HG03196 (cell line): ENCODE data around the gene TTC39C.

Source experiments
- ATAC-seq: cut with Tn5 transposase; IDR thresholded peaks from one replicate; pipeline ENCODE4 v1.9.1; 2021; ENCODE audit not compliant: unreplicated experiment

TTC39C gene

DNA sequence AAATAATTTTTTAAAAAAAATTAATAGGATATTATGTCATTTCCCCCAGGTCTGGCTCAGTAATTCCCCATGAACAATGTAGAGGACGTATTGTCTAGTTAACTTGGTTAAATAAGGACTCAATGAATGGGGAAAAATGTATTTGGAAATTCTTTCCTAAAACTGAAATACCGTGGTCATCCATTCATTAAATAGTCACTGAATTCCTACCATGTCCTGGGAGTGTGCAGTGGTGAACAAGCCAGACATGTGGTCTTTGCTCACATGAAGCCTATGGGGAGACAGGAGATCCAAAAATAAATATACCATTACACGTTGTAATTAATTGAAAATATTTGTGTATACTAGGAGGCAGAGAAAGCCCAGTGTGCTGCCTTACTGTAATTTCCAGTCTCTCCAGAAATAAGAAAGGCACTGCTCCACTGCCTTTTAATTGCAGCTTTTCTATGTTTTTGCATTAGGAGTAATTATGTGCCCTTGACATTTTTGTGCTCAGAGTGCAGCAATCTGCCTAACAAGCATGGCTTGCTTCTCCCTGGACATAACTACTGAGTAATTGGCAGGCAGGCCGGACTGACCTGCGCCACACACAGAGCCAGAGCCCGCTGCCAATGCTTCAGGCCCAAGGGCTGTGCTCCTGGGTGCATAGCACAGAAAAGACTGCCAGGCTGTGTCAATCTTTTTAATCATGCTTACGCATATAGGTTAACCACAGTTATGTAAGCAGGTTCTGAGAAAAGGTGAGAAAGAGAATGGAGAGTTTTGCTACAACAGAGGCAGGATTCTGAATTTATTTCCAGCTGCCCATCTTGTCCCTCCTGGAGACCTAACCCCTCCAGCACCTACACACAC lies 22.2 kb upstream of the TTC39C start:
- no peak for ATAC-seq

DNA sequence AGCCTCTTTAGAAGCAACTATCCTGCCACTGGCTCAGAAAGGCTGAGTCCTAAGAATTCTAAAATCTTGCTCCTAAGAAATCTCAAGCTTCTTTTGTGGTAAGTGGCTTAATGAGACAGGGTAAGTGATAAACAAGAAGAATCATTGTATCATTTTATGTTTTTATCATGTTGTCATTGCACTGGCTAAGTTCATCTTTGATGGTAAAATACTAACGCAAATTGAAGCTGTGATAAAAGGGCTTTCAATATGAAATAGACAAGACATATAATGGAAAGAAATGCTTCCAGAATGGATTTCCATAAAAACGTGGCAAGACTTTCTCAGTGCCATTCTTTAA lies 21.6 kb upstream of the TTC39C start:
- no peak for ATAC-seq

DNA sequence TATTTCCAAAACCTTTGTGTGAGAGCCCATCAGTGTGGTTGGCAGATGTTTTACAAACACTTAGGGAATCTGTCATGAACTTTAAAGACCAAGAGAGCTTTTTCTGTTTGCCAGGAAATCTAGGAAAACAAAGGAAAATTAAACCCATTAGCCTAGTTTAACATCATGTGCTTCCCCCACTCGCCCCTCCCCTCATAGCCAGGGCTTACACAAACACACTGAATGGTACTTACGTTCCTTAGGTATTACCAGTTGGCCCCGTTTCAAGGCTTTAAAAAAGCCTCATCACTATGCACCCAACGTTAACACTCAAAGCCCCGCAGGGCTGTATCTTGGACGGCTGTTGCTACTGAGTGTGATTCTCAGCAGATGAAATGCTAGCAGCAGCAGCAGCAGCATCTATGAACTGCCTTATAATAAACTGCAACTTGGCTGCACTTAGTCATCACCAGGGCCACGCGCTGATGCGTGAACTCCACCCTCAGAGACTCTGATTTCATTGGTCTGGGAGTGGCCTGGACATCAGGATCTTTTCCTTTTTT lies 20.1 kb upstream of the TTC39C start:
- ATAC-seq: no peak

DNA sequence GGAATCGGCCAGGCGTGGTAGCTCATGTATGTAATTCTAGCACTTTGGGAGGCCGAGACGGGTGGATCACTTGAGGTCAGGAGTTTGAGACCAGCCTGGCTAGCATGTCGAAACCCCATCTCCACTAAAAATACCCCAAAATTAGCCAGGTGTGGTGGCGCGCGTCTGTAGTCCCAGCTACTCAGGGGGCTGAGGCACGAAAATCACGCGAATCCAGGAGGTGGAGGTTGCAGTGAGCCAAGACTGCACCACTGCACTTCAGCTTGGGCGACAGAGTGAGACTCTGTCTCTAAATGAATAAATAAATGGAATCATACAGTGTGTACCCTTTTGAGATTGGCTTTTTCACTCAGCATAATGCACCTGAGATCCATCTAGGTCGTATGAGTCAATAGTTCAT lies 19.4 kb upstream of the TTC39C start:
- no peak for ATAC-seq

DNA sequence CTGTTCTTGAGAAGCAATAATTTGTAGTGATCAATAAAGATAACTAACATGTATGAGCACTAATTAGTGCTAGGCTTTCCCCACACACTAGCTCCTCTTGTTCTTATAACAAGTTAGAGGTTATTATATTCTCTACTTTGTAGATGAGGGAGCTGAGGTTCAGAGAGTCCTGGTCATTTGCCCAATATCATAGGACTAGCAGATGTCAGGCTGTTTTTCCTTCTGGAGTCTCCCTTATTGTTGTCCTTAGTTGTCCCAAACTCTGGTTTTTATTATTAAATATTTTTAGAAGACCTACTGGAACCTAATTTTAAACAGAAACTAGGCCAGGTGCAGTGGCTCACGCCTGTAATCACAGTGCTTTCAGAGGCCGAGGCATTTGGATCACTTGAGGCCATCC lies 16.5 kb upstream of the TTC39C start:
- ATAC-seq: no peak

DNA sequence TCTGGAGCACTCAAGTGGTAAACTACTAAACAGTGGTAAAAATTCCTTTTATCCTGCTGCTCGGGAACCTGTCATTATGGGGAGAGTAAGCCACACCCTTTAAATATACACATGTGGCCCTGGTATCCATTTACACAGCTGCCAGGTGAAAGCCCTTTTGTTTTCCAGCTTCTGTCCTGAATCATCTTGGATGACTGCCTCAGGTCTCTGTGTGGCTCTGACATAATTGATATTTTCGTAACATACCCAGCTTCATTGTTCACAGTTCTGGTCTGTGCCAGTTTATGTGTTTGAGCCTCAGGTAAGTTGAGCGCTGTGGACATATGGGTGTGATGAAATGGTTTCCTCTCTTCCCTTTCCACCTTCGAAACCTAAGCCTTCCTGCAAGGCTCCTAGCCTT lies 15.7 kb upstream of the TTC39C start:
- ATAC-seq: no peak

DNA sequence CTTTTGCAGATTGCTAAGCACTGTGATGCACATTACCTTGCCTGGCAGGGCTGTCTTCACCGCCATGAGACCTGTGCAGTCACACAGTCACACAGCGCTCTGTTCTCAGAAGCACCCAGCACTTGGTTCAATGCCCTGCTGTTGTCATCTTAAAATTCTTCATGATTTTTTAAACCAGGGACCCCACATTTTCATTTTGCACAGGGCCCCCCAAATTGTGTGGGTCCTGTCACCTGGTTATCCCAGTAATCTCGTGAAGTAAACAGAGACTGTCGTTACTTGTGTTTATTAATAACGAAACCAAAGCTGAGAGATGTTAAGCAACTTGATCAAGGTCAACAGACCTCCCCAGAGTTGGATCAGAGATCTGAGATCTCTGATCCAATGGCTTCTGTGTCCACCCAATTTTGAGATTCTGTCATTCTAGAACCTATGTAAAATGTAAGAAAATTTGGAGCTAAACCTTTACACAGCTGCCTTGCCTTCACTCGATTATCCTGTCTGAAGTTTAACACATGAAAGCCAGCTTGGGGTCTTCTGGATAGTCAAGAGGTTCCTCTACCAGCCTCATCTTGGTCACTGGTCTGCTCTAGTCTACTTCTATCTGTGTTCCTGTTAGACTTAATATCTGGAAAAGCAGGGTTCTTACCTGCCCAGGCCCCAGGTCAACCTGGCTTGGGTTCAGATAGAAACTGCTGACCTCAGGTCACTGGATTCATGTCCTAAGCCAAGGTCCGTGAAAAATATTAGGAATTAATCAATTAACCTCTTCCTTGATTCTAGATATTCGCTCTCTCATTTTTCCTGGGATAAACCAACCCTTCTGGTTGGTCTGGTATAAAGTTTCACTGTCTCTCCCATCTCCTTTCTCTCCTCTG lies 13.7 kb upstream of the TTC39C start:
- no peak for ATAC-seq

DNA sequence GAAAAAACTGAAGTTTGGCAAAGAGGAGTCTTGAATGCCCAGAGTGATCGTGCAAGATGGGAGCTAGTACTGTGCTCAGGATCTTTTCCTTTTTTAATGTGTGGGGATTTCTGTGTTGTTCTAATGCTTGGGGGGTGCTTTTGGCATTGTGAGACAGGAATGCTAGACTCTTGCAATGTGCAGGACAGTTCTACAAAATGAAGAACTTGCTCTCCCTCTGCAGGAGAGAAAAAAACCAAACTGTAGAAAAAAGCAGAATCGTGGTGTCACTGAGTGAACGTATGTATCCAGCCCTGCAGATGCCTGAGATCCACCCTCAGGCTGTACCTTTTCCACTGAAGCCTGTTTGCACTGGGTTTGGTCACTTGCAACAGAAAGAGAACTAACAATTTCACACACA lies 12.1 kb upstream of the TTC39C start:
- no peak for ATAC-seq

DNA sequence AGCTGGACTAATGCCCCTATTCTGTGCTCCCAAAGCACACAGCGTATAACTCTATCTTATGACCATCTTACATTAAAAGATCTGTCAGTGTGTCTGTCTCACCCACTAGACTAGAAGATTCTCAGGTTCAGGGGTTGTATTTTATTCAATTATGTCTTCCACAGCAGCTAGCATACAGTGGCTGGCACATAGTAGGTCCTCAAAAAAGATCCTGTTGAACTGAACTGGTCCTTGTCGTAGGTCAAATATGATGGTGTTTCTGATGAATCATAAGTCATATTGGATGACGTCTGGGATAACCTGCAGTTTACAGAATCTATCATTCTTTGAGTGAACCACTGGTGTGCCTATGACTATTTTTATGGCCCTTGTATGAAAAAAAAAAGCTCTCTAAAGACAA lies 11.3 kb upstream of the TTC39C start:
- no peak for ATAC-seq

DNA sequence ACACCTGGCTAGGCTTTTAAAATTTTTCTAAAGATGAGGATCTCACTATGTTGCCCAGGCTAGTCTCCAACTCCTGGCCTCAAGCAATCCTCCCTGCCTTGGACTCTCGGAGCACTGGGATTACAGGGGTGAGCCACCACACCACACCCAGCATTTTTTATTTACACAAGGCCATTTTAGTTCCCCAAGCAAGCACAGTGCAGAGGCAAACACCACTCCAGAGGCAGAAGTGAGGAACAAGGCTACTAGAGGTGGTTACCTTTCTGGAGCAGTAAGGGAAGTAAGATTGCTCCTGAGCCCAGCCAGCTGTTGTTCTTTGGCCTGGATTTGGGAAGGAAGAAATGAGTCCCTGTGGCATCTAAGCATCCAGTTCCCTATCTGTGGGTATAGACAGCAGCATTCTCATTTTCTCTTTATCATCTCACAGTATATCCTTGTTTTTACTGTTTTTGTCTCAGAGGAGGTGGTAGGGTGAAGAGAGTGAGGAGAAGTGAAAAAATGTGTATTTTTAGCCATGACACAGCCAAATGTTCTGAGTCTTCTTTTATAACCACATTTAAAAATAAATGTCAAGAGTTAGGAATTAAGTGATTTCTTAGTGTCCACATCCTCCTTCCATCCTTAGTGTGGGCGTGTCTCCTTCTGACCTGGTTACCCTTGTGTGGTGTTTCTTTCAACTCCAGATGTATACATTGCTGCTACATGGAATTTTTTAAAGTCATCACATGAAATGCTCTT lies 10.5 kb upstream of the TTC39C start:
- ATAC-seq: no peak

DNA sequence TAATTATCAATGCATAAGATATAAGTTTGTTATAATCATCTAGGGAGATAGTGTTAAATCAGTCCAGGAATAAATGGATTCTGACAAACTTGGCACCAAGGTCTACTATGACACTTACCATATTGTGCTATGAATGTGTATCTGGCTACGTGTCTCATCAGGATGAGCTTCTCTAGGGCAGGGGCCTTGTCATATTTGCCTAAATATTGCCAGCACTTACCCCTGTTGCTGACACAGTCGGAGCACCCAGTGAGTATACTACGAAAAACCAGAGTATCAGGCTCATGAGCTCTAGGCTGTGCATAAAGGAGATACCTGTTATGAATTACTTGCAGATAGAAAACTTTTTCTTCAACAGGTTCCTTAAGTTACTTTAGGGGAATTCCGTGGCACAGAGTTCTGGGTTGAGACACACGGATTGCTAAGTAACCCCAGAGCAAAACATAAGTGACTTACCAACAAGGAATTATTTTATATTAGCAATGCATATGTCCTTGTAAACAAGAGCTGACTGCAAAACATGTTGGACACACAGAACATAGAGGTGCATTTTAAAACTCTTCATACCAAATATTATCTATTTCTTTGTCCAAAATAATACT lies 7.7 kb upstream of the TTC39C start:
- no peak for ATAC-seq

DNA sequence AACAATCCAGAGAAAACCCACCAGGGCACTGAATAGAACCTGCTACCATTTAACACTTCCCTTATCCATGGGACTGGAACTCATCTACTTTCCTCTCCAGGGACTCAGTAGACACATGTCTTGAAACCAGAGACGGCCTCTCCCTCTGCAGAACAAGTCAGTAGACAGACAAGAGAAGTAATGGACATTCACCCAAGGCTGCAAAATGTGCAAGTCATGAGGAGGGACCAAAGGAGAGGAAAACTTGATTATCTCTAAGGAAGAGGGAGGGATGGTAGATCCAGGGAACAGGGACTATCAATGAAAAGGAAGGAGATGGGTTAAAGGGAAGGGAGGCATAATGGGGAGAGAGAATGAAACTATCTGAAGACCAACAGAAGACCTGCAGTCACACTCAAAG lies 5.3 kb upstream of the TTC39C start:
- no peak for ATAC-seq

DNA sequence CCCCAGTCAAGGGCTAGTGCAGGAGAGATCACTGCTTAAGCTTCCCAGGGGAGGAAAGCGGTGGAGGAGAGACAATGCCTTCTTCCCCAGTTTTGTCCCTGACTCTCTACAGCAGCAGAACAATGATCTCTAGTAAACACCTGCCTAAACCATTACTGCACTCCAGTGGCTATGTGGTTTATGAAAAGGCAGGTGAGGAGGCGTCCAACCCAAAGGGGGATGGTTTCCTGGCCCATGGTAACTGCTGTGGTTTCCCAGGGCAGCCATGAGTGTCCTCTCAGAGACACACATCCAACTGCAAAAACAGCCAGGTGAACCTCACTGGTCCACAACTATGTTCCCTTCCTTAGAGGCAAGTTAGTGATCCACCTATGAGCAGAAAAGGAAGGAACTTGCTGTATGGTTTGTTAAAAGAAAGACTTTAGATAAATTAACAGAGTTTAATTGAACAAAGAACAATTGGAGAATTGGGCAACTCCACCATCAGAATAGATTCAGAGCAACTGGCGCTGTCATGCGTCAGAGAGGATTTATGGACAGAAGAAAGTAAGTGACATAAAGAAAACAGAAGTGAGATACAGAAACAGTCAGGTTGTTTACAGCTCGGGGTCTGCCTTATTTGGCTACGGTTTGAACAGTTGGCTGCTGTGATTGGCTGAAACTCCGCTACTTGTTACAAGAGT lies 4.8 kb upstream of the TTC39C start:
- peak; percentile 52 for ATAC-seq

DNA sequence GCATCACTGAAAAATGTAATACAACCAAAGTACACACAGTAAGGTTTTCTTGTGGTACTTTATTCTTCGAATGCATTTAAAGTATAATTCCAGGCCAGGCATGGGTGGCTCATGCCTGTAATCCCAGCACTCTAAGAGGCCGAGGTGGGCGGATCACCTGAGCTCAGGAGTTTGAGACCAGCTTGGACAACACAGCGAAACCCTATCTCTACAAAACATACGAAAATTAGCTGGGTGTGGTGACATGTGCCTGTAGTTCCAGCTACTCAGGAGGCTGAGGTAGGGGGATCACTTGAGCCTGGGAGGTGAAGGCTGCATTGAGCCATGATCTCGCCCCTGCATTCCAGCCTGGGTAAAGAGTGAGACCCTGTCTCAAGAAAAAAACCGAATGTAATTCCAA lies 3.9 kb upstream of the TTC39C start:
- no peak for ATAC-seq

DNA sequence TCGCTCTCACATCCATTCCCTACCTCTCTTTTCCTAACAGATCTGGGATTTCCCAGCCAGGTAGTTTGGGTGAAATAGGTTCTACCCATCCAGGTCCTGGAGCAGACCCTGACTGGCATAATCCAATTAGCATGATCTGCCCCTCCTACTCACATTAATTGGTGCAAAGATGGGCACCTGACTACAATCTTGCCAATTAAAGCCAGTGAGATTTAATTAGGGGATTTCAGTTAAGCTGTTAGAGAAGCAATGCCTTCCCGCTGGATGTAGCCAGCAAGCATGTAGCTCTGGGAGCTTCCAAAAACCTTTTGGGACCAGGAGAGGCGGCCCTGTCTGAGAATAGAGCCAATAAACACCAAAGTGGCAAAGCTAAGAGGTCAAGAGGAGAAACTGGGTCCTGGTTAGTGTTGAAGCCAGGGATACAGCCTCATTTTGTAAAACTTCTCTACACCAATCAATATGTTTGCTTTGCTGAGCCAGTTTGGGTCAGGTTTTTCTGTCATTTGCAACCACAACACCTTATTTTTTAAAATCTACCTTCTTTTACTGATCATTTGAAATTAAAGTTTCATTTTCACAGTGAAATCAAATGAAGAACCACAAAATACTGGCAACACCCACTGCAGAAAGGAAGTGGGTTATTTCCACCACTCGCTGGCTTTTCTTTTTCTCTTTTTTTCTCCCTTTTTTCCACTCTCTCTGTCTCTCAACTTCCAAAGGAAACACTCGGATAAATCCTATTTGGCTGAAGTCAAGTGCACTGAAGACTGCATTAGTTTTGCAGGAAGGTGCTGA lies 3.2 kb upstream of the TTC39C start:
- no peak for ATAC-seq

DNA sequence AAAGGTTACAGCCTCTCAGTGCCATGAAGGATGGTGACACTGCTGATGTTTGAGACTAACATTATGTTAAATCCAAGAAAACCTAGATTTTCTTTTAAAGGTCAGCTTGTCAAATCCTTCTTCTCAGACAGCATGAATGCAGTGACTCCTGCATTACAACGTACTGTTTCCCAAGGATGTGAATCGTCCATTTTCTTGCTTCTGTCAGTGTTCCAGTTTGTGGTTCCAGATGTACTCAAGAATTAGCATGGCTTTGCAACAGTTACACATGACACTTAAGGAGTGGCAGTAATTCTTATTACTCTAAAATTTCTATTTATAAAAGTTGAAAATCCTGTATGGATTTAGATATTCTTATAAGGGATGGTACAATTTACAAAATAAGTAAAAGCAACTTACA lies 1.5 kb upstream of the TTC39C start:
- ATAC-seq: no peak

DNA sequence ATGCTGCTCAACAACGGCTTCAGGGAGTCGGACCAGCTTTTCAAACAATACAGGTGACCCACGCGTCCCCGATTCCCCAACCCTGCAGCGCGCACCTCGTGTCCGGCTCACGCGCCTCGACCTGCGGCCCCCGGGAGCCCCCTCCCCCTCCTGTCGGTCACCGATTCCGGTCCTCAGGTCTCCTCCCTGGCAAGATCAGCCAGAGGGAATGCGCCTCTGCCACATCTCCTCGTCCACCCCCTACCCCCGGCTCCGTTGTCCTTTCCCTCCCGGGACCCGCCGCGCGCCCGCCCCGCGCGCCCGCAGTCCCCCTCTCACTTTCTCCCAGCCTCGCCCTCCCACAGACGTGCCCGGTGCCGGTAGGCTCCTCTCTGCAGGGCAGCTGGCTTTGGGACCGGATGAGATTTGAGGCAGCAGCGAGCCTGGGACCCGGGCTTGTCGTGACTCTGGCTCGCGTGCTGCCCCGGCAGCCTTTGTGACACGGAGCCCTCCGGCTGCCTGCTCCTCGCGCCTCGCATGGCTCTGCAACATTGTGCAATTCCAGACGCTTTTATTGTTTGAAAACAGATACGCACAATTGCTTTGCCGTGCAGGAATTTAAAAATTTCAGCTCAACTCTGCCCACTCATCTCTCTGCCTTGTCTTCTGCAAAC lies 558 bp downstream of the TTC39C start:
- no peak for ATAC-seq

DNA sequence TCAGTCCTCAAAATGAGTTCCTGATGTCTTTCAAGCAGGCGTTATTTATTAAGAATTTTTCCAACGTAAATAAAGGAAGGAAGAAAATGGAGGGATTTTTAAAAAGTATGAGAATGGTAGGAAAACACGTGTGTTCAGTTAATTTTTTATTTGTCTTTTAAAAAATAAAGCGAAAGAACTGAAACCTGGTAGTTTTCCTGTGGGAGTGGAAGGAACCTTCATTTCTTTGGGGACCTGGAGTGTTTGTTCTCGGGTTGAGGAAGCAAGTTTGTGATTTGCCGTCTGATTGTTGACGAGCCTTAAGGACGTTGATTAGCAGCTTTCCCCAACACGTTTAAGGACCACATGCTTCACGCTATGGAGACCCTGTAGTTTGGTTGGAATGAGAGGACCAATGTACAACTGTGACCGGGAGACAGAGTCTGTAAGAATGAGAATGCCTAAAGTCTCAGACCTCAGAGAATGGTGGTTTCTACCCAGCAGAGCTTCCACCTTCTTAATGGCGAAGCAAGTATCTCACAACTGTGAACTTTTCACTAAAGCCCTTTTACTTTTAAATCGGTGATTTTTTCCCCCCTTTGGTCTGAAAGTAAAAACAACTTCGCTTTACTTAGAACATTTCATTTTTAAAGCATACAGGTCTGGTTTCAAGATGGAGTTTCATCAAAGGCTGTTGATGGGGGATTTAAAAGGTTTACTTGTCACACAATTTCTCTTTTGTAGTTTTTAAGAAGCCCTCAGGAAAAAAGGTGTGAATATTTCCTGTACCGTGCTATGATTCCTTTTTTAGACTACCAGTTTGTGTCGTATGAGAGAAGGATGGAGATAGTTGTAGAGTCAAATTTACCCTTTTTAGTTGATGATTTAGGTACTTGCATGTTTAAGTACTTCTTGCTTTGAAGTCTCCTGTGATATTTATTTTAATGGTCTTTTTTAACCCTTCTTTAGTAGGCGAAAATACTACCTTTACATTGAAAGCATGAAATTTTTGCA lies 1.4 kb downstream of the TTC39C start:
- ATAC-seq: no peak
